Breast epithelium (tissue), 3 donors: ENCODE data around the gene OR5C1.

ENCODE experiments used
- POLR2A ChIP-seq: fragments of 450-650 bp; IDR thresholded peaks from one replicate; pipeline ENCODE4 v1.6.1; 2016; ENCODE audit warnings: antibody characterized with exemption, mild to moderate bottlenecking, moderate library complexity
- POLR2AphosphoS5 ChIP-seq, 3 donors: sonication (generic); formaldehyde crosslinking; IDR thresholded peaks; one replicate each; pipeline ENCODE4 v1.6.1; 2017; ENCODE audit warnings: antibody characterized with exemption in 3 of 3
- TF ChIP-seq, protein P1 (sequence below), 3 donors: fragments of 450-650 bp; IDR thresholded peaks; one replicate each; pipeline ENCODE4 v1.5.1; 2016 to 2017; ENCODE audit warnings: antibody characterized with exemption in 3 of 3, mild to moderate bottlenecking in 3 of 3, moderate library complexity in 3 of 3

- TF ChIP-seq, protein P1, sequence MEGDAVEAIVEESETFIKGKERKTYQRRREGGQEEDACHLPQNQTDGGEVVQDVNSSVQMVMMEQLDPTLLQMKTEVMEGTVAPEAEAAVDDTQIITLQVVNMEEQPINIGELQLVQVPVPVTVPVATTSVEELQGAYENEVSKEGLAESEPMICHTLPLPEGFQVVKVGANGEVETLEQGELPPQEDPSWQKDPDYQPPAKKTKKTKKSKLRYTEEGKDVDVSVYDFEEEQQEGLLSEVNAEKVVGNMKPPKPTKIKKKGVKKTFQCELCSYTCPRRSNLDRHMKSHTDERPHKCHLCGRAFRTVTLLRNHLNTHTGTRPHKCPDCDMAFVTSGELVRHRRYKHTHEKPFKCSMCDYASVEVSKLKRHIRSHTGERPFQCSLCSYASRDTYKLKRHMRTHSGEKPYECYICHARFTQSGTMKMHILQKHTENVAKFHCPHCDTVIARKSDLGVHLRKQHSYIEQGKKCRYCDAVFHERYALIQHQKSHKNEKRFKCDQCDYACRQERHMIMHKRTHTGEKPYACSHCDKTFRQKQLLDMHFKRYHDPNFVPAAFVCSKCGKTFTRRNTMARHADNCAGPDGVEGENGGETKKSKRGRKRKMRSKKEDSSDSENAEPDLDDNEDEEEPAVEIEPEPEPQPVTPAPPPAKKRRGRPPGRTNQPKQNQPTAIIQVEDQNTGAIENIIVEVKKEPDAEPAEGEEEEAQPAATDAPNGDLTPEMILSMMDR (IDR thresholded peaks at IDR 0.05), result no peak
- no peak for TF ChIP-seq POLR2A
- no peak for TF ChIP-seq POLR2AphosphoS5 (IDR thresholded peaks at IDR 0.05)
These were observed 48.6 kb downstream of the OR5C1 start for GRCh38 chr9:122837266-122837850.
